Endothelial cell of umbilical vein (primary cell): ENCODE data around the gene GLRX5. TPM values are rescaled to one million over a fixed set of nuclear protein-coding genes. Genes with fewer than 3 reads are reported as not detected.

Experiments
- BruUV-seq: library from RNA; stranded (reverse); fragments of 400-500 nt; replicated peaks from 2 replicates; lab custom pipeline; 2021; lab: Mats Ljungman, UMichigan
- CTCF ChIA-PET: fragments of 300-600, 350-600 bp; sonication (Branson Sonifier 250); formaldehyde crosslinking; loops from one replicate; lab custom pipeline; 2021; ENCODE audit warnings: antibody characterized with exemption, inconsistent platforms; lab: Charles Lee
- POLR2A ChIA-PET: fragments of 300-600, 350-600 bp; sonication (Branson Sonifier 250); formaldehyde crosslinking; loops from one replicate; lab custom pipeline; 2021; ENCODE audit warnings: antibody characterized with exemption, inconsistent platforms; lab: Charles Lee
- DNase-seq: peaks from one replicate; pipeline ENCODE4 v3.0.0-alpha.2; 2011; ENCODE audit warnings: low read depth, low spot score
- FAIRE-seq: peaks from 2 replicates; lab custom pipeline; 2011; peaks lifted over from hg19 to GRCh38; lab: Jason Lieb, UNC
- H2AFZ ChIP-seq: 2 replicates; pipeline ENCODE4 v1.6.0; 2012; ENCODE audit warnings: low read depth, low read length, control low read depth, inconsistent platforms
- H3K27ac ChIP-seq: 2 replicates; pipeline ENCODE4 v1.5.1; 2011; ENCODE audit warnings: low read depth, mild to moderate bottlenecking, control low read depth, low read length, moderate library complexity; ENCODE audit not compliant: insufficient read depth
- H3K27me3 ChIP-seq, 2 experiments: 2 replicates each; pipeline versions ENCODE4 v1.6.0 to v1.6.1; 2011; ENCODE audit warnings: low read length in 2 of 2, mixed read lengths in 1 of 2; ENCODE audit not compliant: control insufficient read depth in 2 of 2, insufficient read depth in 2 of 2
- H3K36me3 ChIP-seq, 2 experiments: 2 replicates in 1 of 2; 3 replicates in 1 of 2; pipeline ENCODE4 v1.5.1; 2011; ENCODE audit warnings: low read length in 2 of 2, mild to moderate bottlenecking in 1 of 2, moderate library complexity in 1 of 2; ENCODE audit not compliant: control insufficient read depth in 2 of 2, insufficient read depth in 2 of 2; ENCODE audit errors: extremely low read depth in 1 of 2
- H3K4me1 ChIP-seq: 3 replicates; pipeline ENCODE4 v1.5.1; 2011; ENCODE audit warnings: mild to moderate bottlenecking, low read length; ENCODE audit not compliant: control insufficient read depth, insufficient read depth; ENCODE audit errors: extremely low read depth
- H3K4me2 ChIP-seq: 2 replicates; pipeline ENCODE4 v1.6.1; 2011; ENCODE audit warnings: low read length, control low read depth, mixed read lengths; ENCODE audit not compliant: insufficient read depth
- H3K4me3 ChIP-seq, 3 experiments: fragments of 200-600 bp in 1 of 3; sonication (generic), shearing (Covaris generic) in 1 of 3; replicated peaks in 1 of 3; 2 replicates each; pipeline ENCODE4 v1.5.1; 2011 to 2016; ENCODE audit warnings: control low read depth in 3 of 3, low read length in 3 of 3, mild to moderate bottlenecking in 2 of 3, inconsistent platforms in 1 of 3, low read depth in 1 of 3, moderate library complexity in 1 of 3; ENCODE audit not compliant: insufficient read depth in 1 of 3
- H3K79me2 ChIP-seq: 2 replicates; pipeline ENCODE4 v1.6.0; 2012; ENCODE audit warnings: low read length, inconsistent platforms; ENCODE audit not compliant: control insufficient read depth, insufficient read depth
- H3K9ac ChIP-seq: replicated peaks from 2 replicates; pipeline ENCODE3; 2011; ENCODE audit warnings: low read length, control low read depth; ENCODE audit not compliant: insufficient read depth; ENCODE audit errors: extremely low read depth
- H3K9me1 ChIP-seq: replicated peaks from 3 replicates; pipeline ENCODE4 v1.6.0; 2011; ENCODE audit warnings: mild to moderate bottlenecking, low read length; ENCODE audit not compliant: control insufficient read depth, insufficient read depth; ENCODE audit errors: extremely low read depth
- H3K9me3 ChIP-seq: replicated peaks from 2 replicates; pipeline ENCODE4 v1.5.1; 2012; ENCODE audit warnings: low read length, inconsistent platforms; ENCODE audit not compliant: control insufficient read depth, insufficient read depth
- H4K20me1 ChIP-seq: replicated peaks from 2 replicates; pipeline ENCODE3; 2011; ENCODE audit warnings: mild to moderate bottlenecking, low read length; ENCODE audit not compliant: control insufficient read depth, insufficient read depth; ENCODE audit errors: extremely low read depth
- CTCF ChIP-seq, 2 donors: IDR thresholded peaks; 1 replicate in 1 of 2; 2 replicates in 1 of 2; pipeline ENCODE4 v1.5.1; 2011; ENCODE audit warnings: low read length in 2 of 2, mild to moderate bottlenecking in 2 of 2, moderate library complexity in 2 of 2, control low read depth in 1 of 2, inconsistent platforms in 1 of 2, low read depth in 1 of 2; ENCODE audit not compliant: insufficient read depth in 1 of 2; ENCODE audit errors: extremely low read depth in 1 of 2
- EZH2 ChIP-seq: IDR thresholded peaks from 2 replicates; pipeline ENCODE4 v1.6.1; 2012; ENCODE audit warnings: borderline replicate concordance, low read depth, mild to moderate bottlenecking, moderate library complexity, low read length, inconsistent platforms; ENCODE audit not compliant: severe bottlenecking
- FOS ChIP-seq: IDR thresholded peaks from 2 replicates; pipeline ENCODE4 v1.6.1; 2011; ENCODE audit warnings: mild to moderate bottlenecking, low read length, moderate library complexity, borderline replicate concordance; ENCODE audit not compliant: insufficient read depth
- GATA2 ChIP-seq: IDR thresholded peaks from 2 replicates; pipeline ENCODE4 v1.7.0; 2011; ENCODE audit warnings: low read depth, mild to moderate bottlenecking, moderate library complexity, mixed read lengths, low read length; ENCODE audit not compliant: insufficient read length, insufficient read depth
- JUN ChIP-seq: IDR thresholded peaks from 2 replicates; pipeline ENCODE4 v1.6.1; 2011; ENCODE audit warnings: borderline replicate concordance, low read depth; ENCODE audit not compliant: insufficient read length, insufficient read depth
- MAX ChIP-seq: IDR thresholded peaks from 2 replicates; pipeline ENCODE4 v1.6.1; 2011; ENCODE audit not compliant: insufficient read depth, insufficient read length
- MYC ChIP-seq: IDR thresholded peaks from one replicate; pipeline ENCODE4 v1.6.1; 2011; ENCODE audit warnings: mild to moderate bottlenecking, low read depth, low read length
- POLR2A ChIP-seq: IDR thresholded peaks from 2 replicates; pipeline ENCODE4 v1.6.1; 2012; ENCODE audit warnings: low read depth, mild to moderate bottlenecking, control low read depth, low read length
- POLR2AphosphoS5 ChIP-seq: IDR thresholded peaks from 2 replicates; pipeline ENCODE4 v1.6.1; 2012; ENCODE audit warnings: low read depth, mild to moderate bottlenecking, control low read depth, low read length, moderate library complexity; ENCODE audit not compliant: insufficient read depth
- dilution Hi-C: fragments of 300-500 bp; cut with MboI; formaldehyde crosslinking; loops from one replicate; pipeline ENCODE4 v1.15.0; 2019; ENCODE audit warnings: low sequenced_read_pairs; ENCODE audit not compliant: extremely low pct_ligation_motif_present
- intact Hi-C: fragments of 100-400 bp; cut with micrococcal nuclease; formaldehyde crosslinking; loops from one replicate; pipeline ENCODE4 v1.10.0; 2022
- polyA plus RNA-seq, 4 experiments: library from polyadenylated mRNA; depleted of rRNA in 3 of 4; stranded (reverse) in 3 of 4; unstranded in 1 of 4; fragments of >200 nt; gene quantifications; 2 replicates each; pipeline versions ENCODE4 v1.2.1 to v1.2.3, GENCODE V29; 2011 to 2012; ENCODE audit warnings: missing spikeins in 1 of 4
- total RNA-seq: library from RNA; stranded (reverse); gene quantifications from 2 replicates; pipeline ENCODE4 v1.2.3, GENCODE V29; 2021

The GLRX5 gene
- total and polyA plus RNA-seq, 2 donors (not counting 3 experiments of a cell fraction or from before 2014, with no cell fraction given) = 42.6 to 52.0 TPM

GRCh38 chr14:95523815-95524448, 10.9 kb upstream of the GLRX5 start:
- no peak for TF ChIP-seq MAX
- TF ChIP-seq POLR2A = no peak
- no peak for TF ChIP-seq FOS
- TF ChIP-seq POLR2AphosphoS5 = no peak
- TF ChIP-seq MYC = no peak
- no peak for TF ChIP-seq EZH2
- TF ChIP-seq JUN = no peak
- no peak for TF ChIP-seq GATA2
- no peak for TF ChIP-seq CTCF (IDR thresholded peaks at IDR 0.05; ENCODE audit: extremely low read depth in 1 of 2, insufficient read depth in 1 of 2, low read depth in 1 of 2, low read length in 2 of 2)
- no peaks in the 10 kb centered on the region for H4K20me1 ChIP-seq
- no TSS peak for BruUV-seq
- H2AFZ ChIP-seq = peak overlapping the region; percentile 66
- ChIA-PET POLR2A (interaction anchor here (1.0 kb wide), 1 partner anchor 9 kb away, joined by 4 read pairs; no protein-coding TSS in a partner anchor), CTCF (interaction anchor here (0.7 to 3.1 kb wide), 12 partner anchors 9 to 97 kb away, joined by 3 to 41 read pairs (median 7); no protein-coding TSS in a partner anchor)
- H3K9ac ChIP-seq = peak overlapping the region; percentile 54
- no peaks in the 10 kb centered on the region for H3K27me3 ChIP-seq
- no peaks in the 10 kb centered on the region for H3K9me1 ChIP-seq
- dilution Hi-C loops = no loop called here
- FAIRE-seq (peak; percentile 28), DNase-seq (peak; percentile 58)
- no peak overlapping the region for H3K4me3 ChIP-seq
- peak overlapping the region; percentile 33 for H3K4me2 ChIP-seq
- peak overlapping the region; percentile 13 for H3K27ac ChIP-seq
- intact Hi-C loops = loop anchor here (1.0 kb wide), 1 partner anchor 10 kb away; no protein-coding TSS in a partner anchor
- peaks cover 48% of the 10 kb centered on the region for H3K4me1 ChIP-seq
- no peaks in the 10 kb centered on the region for H3K36me3 ChIP-seq
- no peaks in the 10 kb centered on the region for H3K79me2 ChIP-seq
- H3K9me3 ChIP-seq = no peaks in the 10 kb centered on the region
